HG03103 (cell line): ENCODE results near the gene SRGAP2C.
"Not testable (repeated sequence)": the region's sequence is repeated elsewhere in the genome, so short reads cannot be mapped to it uniquely, and the experiment has no call there.

ENCODE experiments used
- ATAC-seq: cut with Tn5 transposase; IDR thresholded peaks from one replicate; pipeline ENCODE4 v1.9.1; 2021; ENCODE audit warnings: low read depth; ENCODE audit not compliant: unreplicated experiment

SRGAP2C gene

GRCh38 chr1:121318687-121319086, 133.9 kb downstream of the SRGAP2C start:
- ATAC-seq = not testable (repeated sequence)

GRCh38 chr1:121321660-121322059, 136.9 kb downstream of the SRGAP2C start:
- not testable (repeated sequence) for ATAC-seq

- ATAC-seq = not testable (repeated sequence)
Measured at GRCh38 chr1:121324726-121325125, 140.0 kb downstream of the SRGAP2C start.

GRCh38 chr1:121332141-121332540, 147.4 kb downstream of the SRGAP2C start:
- not testable (repeated sequence) for ATAC-seq

- not testable (repeated sequence) for ATAC-seq
Measured at GRCh38 chr1:121332599-121333562, 148.1 kb downstream of the SRGAP2C start.

- not testable (repeated sequence) for ATAC-seq
Measured at GRCh38 chr1:121337958-121338357, 153.2 kb downstream of the SRGAP2C start.

- peak; percentile 78 for ATAC-seq
Measured at GRCh38 chr1:121339611-121340010, 154.8 kb downstream of the SRGAP2C start.

GRCh38 chr1:121343311-121343906, 158.6 kb downstream of the SRGAP2C start:
- not testable (repeated sequence) for ATAC-seq

GRCh38 chr1:121344355-121344754, 159.6 kb downstream of the SRGAP2C start:
- not testable (repeated sequence) for ATAC-seq

- ATAC-seq = not testable (repeated sequence)
Measured at GRCh38 chr1:121346654-121347053, 161.9 kb downstream of the SRGAP2C start.

- not testable (repeated sequence) for ATAC-seq
Measured at GRCh38 chr1:121347476-121347875, 162.7 kb downstream of the SRGAP2C start.

GRCh38 chr1:121348115-121348514, 163.3 kb downstream of the SRGAP2C start:
- ATAC-seq = not testable (repeated sequence)

- ATAC-seq = not testable (repeated sequence)
Measured at GRCh38 chr1:121349332-121349967, 164.7 kb downstream of the SRGAP2C start.

- not testable (repeated sequence) for ATAC-seq
Measured at GRCh38 chr1:121355711-121356420, 171.1 kb downstream of the SRGAP2C start.

GRCh38 chr1:121356819-121357218, 172.0 kb downstream of the SRGAP2C start:
- not testable (repeated sequence) for ATAC-seq

- not testable (repeated sequence) for ATAC-seq
Measured at GRCh38 chr1:121360531-121360930, 175.8 kb downstream of the SRGAP2C start.

GRCh38 chr1:121361451-121362233, 176.9 kb downstream of the SRGAP2C start:
- ATAC-seq = not testable (repeated sequence)

GRCh38 chr1:121362234-121362883, 177.6 kb downstream of the SRGAP2C start:
- not testable (repeated sequence) for ATAC-seq

GRCh38 chr1:121365316-121365715, 180.5 kb downstream of the SRGAP2C start:
- ATAC-seq = not testable (repeated sequence)
